ENCODE results near the gene ZBTB7A.

The ZBTB7A gene

DNA sequence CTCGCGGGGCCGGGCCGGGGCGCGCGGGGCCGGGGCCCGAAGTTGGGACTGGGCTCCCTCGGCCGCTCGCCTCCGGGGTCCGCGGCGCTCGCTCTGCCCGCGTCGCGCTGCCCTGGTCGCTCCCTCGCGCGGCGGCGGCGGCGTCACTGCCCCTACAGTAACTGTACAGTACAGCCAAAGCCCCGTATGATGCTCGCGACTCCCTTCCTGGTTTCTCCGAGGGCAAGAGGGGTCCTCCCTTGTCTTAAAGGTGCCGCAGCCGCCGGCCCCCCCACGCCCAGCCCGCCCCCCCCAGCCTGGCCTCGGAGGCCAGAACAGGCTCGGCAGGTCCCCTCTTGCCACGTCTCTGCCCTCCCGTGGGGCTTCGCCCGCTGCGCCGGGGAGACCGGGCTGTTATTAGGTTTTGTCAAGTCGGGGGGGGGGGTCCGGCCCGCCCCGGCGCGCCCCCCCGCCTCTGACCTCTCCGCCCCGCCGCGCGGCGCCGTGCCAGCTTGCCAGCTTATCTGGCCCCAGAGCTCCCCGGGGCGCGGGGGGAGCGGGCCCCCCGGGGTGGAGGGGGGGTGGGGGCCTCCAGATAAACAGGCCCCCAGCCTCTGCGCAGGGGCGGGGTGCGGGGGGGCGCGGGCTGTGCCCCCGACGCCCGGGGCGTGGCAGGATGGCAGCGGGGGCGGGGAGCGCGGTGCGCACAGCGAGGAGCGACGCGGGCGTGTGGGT, at the start of gene ZBTB7A:
TSS of gene ZBTB7A (minus strand) at position 218 of the 714 bp plus-strand sequence. CDS start 11,667 bp downstream, outside the sequence.
- peak; percentile 68 to 69 for DNase-seq (ENCODE audit: low read depth in 2 of 2)

DNA sequence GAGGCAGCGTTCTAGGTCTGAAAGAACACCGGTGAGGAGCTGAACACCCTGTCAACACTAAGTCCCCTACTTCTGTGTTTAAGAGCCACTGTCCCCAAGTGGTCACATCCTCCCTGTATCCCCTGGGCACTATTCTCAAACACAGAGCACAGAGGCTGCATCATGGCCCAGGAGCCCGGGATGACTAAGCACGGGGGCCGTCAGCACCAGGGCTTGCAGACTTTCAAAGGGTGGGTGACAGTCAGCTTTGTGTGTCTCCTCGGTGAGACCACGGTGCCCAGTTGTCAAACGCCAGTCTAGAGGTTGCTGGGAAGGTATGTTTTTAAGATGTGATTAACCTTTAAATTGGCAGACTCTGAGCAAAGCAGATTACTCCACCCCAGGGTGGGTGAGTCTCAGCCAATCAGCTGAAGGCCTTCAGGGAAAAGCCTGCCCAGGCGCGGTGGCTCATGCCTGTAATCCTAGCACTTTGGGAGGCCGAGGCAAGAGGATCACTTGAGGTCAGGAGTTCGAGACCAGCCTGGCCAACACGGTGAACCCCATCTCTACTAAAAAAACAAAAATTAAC, 49.2 kb upstream of the ZBTB7A start:
- DNase-seq (ENCODE audit: low read depth in 2 of 2), result no peak

DNA sequence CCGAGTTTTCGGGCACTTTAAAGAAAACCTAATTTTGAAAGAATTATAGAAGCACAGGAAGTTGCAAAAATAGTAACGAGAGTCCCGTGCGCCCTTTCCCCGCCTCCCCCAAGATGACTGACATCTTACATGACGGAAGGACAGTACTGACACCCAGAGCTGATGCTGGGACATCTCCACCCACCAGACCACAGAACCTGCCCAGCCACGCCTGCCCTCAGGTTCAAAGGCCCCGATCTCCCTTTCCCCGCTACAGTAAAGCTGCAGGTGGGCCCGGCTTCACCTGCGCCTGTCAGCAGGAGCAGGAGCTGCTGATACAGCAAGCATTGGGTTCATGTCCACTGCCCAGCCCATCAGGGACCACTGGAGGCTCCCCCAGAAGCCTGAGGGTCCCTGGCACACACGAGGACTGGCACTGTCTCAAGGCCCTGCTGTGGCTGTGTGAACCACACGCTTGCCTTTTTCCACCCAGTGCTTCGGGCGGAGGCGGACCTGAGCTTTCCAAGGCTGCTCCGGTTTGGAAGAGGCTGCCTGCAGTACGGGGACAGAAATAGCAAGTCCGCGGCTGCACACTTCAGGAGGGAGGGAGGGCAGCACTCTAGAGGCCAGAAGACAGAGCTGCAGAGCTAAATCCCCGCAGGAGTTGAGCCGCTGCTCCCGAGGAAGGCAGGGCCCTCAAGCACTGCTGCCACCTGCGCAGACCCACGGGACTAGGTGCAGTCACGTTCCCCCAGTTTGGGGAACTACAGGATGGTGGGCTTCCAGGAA, 48.5 kb upstream of the ZBTB7A start:
- peak; percentile 28 to 31 for DNase-seq (ENCODE audit: low read depth in 2 of 2)

DNA sequence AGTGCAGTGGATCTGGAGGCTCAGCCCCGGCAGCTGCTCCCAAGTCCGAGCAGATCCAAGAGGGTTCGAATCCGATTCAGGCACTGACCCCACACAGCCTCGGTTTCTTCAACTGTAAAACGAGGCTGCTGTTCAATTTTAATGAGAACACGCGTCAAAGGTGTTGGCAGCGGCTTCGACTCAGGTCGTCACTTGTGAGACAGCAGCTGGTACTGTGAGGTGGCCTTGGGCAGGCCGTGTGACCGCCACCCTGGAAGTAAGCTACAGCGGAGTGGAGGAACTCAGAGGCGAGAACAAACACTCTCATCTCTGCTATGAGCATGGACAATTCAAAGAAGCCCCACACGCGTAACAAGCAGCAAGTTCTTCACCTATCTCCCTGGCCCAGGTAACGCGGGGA, 47.5 kb upstream of the ZBTB7A start:
- DNase-seq (ENCODE audit: low read depth in 2 of 2), result no peak

DNA sequence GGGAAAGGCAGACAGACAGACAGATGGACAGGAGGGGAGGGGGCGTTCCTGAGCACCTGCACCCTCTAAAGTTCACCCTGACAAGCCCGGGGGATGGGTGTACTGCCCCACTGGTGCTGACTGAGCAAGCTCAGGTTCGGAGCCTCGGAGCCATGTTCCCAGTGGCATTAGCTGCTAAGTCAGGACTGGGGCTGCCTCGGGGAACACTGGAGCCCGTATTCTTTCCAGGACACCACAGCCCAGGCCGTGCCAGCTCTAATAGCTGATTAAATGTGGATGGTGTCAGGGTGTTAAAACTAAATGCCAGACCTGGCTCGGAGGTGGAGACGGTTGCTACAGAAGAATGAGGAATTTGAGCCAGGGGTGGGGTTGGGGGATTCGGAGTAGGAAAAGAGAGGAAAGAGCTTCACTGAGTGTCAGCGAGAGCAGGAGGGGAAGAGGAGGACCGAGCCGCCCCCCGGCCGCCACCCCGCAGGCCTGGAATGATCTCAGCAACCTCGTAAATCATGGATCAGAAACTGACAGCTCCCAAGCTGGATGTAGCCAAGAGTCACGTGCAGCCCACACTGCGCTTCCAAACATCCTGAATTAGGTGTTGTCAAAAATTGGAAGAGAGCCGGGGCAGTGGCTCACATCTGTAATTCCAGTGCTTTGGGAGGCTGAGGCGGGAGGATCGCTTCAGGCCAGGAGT, 46.8 kb upstream of the ZBTB7A start:
- no peak for DNase-seq (ENCODE audit: low read depth in 2 of 2)

DNA sequence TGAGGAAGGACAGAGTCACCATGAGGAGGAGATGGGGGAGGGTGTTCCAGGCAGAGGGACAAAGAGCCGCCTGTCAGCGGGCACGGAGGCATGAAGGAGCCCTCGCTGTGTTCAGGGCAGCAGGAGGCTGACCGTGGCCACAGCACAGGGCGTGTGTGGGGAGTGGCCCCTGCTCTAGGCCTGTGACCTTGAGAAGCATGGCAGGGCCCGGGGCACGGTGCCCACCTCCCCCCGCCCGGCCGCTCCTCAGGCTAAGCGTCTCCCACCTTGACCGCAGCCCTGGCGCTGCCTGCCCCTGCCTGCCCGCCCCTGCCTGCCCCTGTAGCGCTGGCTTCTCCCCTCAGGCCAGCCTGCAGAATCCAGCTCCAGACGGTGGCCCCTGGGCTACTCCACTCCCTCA, 45.7 kb upstream of the ZBTB7A start:
- no peak for DNase-seq (ENCODE audit: low read depth in 2 of 2)

DNA sequence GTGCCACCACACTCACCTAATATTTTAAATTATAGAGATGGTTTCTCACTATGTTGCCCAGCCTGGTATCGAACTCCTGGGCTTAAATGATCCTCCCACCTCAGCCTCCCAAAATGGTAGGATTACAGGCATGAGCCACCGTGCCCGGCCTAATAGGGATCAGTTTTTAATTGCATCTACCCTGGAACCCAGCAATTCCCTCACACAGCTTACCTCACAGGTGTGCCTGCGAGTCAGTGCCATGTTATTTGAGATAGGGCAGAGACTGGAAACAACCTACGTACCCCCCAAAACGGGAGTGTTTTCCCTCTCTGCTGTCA, 42.9 kb upstream of the ZBTB7A start:
- no peak for DNase-seq (ENCODE audit: low read depth in 2 of 2)

DNA sequence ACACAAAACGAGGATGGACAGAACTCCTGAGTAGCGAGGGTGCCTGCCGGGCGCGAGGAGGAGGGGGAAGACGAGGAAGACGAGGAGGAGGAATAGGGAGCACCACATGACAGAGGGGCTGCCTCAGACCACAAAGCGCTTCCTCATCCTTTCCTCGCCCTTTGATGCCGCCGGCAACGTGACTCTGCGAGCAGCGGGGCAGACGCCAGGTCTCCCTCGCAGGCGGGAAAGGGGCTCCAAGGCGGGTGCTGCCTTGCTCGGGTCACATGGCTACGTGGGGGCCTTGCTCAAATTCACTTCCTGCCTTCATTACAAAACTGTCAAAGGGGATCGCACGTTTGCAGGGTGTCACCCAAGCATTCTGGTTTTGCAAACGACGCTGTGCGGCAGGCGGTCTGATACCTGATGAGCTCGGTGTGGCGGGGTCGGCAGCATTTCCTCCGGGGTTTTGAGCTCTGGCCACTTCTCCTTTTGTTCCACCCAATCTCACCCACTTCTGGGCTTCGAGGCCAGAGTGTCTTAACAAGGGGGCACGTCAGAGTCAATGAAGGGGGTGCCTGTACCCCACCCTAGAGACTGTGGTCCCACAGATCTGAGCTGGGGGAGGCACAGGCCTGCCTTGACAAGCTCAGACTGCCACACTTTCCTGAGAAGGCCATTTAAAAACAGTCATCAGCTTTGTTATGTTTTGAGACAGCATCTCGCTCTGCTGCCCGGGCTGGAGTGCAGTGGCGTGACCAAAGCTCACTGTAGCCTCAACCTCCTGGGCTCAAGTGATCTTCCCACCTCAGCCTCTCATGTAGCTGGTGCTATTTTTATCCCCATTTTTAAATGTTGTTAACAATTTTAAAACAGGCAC, 42.3 kb upstream of the ZBTB7A start:
- peak in 1 of 2 donors; percentile 50 for DNase-seq (ENCODE audit: low read depth in 2 of 2)

DNA sequence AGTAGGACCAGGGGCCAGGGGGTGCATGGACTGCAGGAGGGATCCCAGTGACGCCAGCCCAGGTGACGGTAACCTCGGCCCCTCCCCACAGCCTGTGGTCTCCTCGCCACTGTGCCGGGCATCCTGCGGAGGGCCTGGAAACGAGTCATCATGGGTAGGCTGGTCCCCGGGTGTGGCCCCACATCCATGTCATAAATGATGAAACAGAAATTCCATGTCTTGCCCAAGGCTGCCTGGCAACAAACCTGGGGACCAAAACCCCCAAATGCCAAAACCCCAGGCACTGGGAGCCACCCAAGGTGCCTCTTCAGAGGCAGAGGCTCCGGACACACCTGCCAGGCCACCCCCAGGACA, 36.4 kb upstream of the ZBTB7A start:
- DNase-seq (ENCODE audit: low read depth in 2 of 2), result no peak

DNA sequence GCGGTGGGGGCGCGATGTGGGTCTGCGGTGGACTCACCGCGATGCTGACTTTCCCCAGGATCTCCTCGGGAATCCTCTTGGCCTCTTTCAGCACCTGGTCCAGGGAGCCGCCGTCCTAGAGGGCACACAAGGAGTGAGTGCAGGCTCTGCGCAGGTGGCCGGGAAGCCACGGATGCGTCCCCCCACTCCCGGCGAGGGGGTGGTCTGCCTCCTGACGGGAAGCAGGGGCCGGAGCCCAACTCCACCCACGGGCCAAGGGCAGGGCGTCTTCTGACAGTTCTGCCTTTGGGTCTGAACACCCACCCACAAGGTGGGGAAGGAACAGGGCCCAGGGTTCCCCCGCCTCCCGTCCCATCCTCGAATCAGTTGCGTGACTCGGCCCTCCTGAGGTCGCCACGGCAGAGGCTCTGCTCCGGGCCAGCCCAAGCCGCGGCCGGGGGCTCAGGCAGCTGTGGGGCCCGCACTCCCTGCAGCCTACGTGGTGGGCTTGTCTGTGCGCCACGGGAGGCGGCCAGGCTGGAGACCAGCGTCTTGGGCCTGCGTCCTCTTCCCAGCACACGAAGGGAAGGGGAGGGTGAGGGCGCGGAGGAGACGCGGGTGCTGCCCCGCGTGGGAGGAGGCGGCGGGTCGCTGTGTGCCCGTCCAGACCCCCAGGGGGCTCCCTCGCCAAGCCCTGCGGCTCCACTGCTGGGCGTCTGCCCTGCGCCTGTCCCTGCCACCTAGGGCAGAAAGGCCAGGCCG, 35.8 kb upstream of the ZBTB7A start:
- DNase-seq (ENCODE audit: low read depth in 2 of 2), result no peak

DNA sequence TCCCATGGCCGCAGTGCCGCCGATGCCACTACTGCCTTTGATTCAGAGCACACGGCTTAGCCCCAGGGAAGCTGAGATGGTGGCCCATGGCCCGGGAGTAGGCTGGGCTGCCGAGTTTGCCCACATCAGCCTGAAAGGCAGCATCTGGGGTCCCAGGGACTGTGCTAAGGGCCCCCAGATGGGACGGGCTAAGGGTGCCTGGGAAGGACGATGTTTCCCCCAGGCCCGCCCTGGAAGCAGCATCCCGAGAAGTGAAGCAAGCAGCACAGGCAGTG, 34.7 kb upstream of the ZBTB7A start:
- DNase-seq (ENCODE audit: low read depth in 2 of 2), result no peak

DNA sequence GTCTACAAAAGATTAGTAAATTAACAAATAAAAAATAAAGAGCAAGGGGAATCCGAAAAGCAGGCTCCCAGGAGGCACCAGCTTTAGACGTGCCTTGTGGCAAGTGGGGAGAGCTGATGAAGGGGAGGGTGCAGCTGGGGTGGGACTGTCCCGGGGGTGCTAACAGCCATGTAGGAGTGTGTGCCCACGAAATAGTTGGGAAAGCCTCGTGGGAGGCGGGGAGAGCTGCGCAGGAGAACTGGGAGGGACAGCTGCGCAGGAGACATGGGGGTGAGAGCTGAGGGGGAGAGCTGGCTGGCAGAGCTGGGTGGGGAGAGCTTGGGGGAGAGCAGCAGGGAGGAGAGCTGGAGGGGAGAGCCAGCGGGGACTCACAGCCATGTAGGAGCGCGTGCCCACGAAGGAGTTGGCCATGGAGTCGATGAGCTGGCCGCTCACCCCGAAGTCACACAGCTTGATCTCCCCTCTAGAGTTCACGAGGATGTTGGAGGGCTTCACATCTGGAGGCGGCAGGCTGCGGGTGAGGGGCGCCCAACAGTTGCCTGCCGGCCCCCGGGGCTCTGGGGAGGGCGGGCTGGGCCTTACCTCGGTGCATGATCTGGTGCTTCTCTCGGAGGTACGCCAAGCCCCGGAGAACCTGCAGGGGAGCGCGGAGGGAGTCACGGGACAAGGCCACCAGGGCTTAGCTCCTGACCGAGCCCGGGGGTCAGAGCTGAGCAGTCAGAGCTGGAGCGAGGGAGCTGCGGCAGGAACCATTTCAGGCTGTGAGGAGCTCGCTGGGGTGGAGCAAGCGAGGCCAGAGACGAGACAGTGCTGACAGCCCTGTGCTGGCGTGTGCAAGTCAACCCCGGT, 34.2 kb upstream of the ZBTB7A start:
- DNase-seq (ENCODE audit: low read depth in 2 of 2), result no peak

DNA sequence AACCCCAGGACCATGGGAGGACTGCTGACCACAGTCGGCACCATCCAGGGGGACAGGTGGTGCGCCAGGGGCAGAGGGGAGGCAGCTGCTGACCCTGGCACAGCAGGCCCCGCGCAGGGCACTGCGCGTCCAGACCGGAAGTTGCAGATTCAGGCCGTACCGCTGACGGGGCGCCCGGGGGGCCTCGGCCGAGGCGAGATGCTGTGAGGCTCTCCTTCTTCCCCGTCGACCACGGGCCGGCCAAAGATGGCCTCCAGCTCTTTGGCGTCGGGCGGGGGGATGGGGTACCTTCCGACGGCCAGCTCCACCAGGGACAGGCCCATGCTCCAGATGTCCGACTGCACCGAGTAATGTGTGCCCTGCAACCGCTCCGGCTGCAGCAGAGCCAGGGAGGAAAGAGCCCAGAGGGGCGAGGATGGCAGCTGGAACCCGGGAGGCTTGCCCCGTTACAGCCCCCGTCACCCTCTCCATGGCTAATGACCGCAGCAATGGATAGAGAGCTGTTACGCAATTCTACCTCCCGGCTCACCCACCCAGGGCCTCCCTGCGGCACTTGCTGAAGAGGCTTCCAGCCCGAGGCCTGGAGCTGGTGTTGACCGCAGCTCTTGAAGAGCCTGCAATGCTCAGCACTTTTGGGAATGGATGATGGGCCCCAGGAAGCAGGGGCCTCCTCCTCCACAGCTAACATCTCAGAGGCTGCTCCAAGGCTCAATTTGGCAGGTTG, 32.5 kb upstream of the ZBTB7A start:
- DNase-seq (ENCODE audit: low read depth in 2 of 2), result no peak

DNA sequence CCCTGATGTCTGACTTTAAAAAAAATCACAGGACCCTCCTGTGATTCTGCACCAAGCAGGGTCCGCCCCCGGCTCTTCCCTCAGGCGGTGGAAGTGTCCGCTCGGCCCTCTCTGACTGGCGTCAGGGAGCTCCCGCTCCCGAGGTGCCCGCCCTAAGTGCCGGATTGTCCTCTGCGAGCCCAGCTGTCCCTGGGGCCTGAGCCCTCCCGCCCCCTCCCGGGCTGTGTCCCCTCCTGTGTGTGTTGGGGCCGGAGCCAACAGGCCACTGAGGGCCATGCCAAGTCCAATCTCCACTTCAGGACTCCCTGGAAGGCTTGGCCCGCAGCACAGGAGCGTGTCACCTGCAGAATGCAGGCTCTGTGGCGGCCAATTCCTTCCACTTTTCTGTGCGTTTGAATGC, 31.8 kb upstream of the ZBTB7A start:
- DNase-seq (ENCODE audit: low read depth in 2 of 2), result no peak

DNA sequence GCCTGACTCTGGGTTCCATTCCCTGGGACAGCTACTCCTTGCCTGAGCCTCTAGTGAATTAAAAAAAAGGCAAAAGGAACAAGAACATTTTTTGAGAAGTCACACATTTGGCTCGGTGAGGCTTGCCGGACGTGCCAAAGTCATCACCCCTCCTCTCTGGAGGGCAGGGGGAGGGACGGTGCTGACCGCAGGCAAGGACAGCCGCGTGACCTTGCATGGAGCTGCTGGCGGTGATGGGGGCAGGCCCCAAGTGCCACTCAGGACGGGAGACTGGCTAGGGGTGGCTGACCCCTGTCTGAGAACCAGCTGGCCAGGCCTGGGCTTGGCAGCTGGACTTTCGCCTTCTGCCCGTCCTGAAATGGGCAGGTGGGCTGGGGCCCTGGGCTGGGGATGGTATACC, 30.8 kb upstream of the ZBTB7A start:
- no peak for DNase-seq (ENCODE audit: low read depth in 2 of 2)

DNA sequence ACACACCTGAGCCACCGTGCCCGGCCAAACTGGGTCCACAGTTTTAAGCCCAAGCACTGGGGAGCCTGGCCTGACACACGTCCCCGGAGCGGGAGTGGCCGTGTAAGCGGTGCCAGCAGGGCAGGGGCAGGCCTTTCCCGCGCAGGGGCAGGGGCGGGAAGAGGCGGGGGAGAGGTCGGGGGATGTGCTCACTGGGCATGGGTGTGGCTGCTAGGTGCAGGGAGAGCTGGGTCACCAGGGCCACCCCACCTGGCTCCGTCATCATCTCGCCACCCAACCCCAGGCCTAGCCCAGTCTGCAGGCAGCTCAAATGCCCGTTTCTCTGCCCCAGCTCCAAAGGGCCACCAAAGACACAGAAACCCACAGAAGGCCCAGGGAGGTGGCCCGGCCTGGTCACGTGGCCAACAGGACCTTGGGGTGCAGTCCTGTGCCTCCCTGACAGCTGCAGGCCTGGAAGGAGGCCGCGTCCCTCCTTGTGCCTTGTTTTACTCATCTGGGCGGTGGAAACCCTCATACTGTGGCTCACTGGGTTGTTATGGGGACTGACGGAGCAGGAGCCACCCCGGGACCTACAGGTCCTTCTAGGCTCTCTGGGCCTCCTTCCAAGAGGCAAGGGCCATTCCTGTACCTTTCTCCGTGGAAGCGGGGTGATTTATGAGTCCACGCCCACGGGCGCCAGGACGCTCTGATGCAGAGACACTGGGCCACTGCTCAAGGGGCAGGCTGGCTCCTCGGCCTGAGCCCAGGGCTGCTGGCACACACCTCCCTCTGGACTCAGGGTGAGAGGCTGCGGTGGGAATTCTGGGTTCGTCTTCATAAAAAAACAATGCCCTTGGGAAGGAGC, 29.6 kb upstream of the ZBTB7A start:
- no peak for DNase-seq (ENCODE audit: low read depth in 2 of 2)

DNA sequence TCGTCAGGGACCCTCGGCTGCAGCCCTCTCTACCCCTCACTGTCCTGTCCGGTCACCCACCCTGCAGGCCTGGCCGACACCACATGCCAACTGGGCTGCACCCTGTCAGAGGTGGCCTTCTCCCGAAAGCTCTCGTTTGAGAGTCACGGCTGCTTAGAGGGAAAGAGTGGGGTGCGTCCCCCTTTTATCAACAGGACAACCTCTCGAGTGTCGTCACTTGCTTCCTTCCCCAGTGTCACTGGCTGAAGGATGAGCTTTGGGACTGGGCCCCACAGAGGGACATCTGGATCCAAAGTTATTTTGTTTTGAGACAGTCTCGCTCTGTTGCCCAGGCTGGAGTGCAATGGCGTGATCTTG, 28.8 kb upstream of the ZBTB7A start:
- no peak for DNase-seq (ENCODE audit: low read depth in 2 of 2)

DNA sequence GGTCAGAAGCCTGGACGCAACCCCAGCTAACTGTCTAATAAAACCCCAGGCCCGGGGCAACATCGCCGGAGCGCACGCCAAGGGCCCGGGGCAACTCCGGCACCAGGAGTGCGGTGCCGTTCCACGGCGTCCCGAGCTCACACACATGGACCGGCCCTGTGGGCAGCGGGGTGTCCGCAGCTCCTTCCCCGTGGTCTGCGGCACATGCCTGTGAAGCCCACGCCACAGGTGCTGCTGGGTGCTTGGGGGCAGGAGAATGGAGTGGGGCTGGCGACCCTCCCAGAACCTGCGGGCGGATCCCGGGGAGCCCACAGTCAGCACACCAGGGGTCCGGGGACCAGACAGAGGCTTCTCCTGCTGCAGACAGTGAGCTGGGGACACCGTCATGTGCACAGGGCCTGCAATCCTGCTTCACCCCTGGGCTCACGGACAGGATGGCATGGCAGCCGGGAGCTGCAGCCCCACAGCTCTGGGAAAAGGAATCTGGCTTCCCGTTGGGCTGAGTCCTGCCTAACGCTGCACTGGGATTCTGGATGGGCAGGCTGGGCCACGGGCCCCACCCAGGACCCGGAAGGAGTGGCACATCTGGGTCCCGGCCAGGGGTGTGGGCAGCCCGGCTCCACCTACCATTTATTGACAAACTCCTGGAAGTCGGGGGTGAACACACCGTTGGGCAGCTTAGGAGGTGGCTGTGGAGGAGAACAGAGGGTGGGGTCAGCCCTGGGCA, 28.2 kb upstream of the ZBTB7A start:
- no peak for DNase-seq (ENCODE audit: low read depth in 2 of 2)

All from stimulated activated CD4-positive, alpha-beta T cell treated with anti-CD3 and anti-CD28 coated beads, Interleukin-1b, Interleukin-23, amount 100 ng/mL, for 4 hours (primary cell).